AG04449 (cell line): Measurements from ENCODE around the gene RIMS1.

Source experiments
- CTCF ChIA-PET: fragments of 350-600 bp; formaldehyde crosslinking; extraction: SDS; loops from one replicate; lab custom pipeline; 2021; ENCODE audit warnings: antibody characterized with exemption; lab: Yijun Ruan, JAX
- POLR2A ChIA-PET: fragments of 400-600, 350-600 bp; formaldehyde crosslinking; extraction: SDS; loops from one replicate; lab custom pipeline; 2020; ENCODE audit warnings: antibody characterized with exemption, inconsistent platforms; lab: Yijun Ruan, JAX
- DNase-seq: peaks from one replicate; pipeline ENCODE4 v3.0.0-alpha.2; 2010; ENCODE audit warnings: low read depth, low spot score
- H3K4me3 ChIP-seq: 2 replicates; pipeline ENCODE4 v1.5.1; 2011; ENCODE audit warnings: low read depth, mild to moderate bottlenecking, control low read depth, low read length
- CTCF ChIP-seq: IDR thresholded peaks from one replicate; pipeline ENCODE4 v1.5.1; 2011; ENCODE audit warnings: mild to moderate bottlenecking, moderate library complexity, low read length, control low read depth, inconsistent platforms; ENCODE audit not compliant: insufficient read depth; ENCODE audit errors: missing control alignments

RIMS1 gene

GRCh38 chr6:71906813-71907212 lies 20.5 kb downstream of the RIMS1 start:
- POLR2A ChIA-PET: no interaction called here
- TF ChIP-seq CTCF: no peak
- no peak overlapping the region for H3K4me3 ChIP-seq
- DNase-seq: no peak
- CTCF ChIA-PET: no interaction called here

DNA sequence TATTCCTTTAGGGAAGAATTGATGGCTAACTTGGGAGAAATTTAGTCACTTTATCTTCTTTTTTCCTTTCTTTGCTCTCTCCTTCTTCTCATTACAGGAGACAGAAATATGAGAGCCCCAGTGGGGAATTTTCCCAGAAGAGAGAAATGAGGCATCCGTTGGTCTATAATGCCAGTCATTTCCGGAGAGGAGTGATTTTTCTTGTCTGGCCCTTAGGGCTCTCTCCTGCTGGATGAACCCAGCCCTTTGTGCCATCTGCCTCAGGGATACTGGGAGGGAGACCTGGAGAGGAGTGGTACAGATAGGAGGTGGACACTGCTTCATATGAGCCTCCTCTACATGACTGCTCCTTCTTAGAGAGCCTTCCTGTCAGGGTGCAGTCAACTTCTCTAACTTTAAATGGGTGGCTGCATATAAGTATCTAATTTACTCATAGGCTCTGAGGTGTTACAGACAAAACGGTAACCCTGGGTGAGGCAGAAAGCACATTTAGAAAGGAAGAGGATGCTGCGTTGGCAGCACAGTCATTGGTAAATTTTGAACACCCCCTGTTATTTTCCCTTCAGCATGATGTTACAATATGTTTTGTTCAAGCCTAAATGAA lies 21.9 kb downstream of the RIMS1 start:
- H3K4me3 ChIP-seq: no peak overlapping the region
- no peak for TF ChIP-seq CTCF
- ChIA-PET POLR2A (no interaction called here), CTCF (no interaction called here)
- DNase-seq: no peak

DNA sequence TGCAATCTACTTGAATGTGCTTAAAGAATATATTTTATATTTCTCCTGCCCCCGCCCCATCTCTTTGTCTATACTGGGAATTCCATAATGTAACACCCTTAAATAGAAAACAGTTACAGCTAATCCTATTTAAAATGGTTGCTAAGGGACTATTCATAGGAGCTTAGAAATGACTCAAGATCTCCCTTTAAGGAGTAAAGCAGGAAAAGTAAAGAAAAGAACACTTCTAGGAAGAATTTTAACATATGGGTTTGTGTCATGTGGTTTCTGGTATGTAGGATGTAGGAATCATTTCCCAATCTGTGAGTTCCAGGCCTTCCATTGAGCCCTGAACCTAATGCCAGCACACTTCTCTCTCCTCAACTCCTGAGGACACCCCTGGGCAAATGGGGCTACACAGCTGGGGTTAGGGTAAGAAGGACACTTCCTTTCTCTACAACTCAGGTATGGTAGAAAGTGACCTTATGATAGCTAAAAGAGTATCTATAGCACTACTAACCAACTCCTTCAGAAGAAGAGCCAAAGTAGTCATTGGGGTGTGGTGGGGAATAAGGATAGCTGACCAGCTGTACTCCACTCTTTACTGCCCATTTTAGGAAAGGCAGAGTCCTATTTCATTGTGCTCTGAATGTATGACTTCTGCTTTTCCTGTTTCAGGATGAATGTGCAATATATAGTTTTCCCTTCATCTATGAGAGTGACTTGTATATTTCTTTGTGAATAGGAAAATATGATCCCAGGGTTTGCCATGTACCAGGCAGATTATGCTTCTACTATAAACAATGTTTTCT lies 27.3 kb downstream of the RIMS1 start:
- no peak for TF ChIP-seq CTCF
- ChIA-PET CTCF (interaction anchor here (1.4 kb wide), 1 partner anchor 27 kb away, joined by 3 read pairs; the partner anchor contains the start of gene RIMS1), POLR2A (no interaction called here)
- no peak overlapping the region for H3K4me3 ChIP-seq
- no peak for DNase-seq

- no peak for DNase-seq
- POLR2A ChIA-PET: no interaction called here
- H3K4me3 ChIP-seq: no peak overlapping the region
- CTCF ChIA-PET: no interaction called here
- TF ChIP-seq CTCF: no peak
These were observed 42.7 kb downstream of the RIMS1 start for GRCh38 chr6:71929047-71929446.

DNA sequence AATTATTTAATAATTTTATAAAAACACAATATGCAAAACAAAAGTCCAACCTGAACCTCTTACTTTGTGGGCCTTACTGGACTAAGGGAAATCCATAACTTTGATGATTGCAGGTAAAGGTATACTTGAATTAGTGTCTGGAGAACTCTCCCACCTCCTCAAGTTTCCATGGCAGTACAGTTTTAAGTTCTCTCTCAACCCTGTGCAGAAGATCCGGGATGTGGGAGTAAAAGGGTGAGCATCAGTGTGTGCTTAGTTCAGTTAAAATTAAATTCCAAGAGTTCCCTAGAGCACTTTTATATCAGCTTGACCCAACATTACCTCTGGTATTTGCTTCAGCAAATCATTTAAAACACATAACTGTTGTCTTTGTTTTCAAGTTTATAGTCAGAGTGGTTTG lies 47.5 kb downstream of the RIMS1 start:
- no peak overlapping the region for H3K4me3 ChIP-seq
- DNase-seq: no peak
- ChIA-PET POLR2A (no interaction called here), CTCF (no interaction called here)
- TF ChIP-seq CTCF: no peak

DNA sequence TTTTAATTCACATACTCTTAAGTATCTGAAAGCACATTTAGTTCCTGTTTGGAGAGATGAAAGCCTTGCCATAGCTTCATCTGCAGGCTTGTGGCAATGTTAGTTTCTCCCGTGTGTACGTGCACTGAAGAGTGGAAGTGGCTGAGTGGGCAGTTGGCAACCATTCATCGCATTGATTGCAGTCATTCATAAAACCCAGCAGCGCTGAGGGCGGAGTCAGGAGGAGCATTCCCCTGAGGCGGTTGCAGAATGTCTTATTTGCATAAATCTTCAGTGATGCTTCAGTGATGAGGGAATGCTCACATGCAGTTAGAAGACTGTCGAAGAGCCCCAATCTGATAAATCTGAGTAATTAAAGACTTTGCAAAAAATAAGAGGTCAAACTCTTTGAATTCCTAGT lies 79.1 kb downstream of the RIMS1 start:
- H3K4me3 ChIP-seq: no peak overlapping the region
- ChIA-PET CTCF (no interaction called here), POLR2A (no interaction called here)
- TF ChIP-seq CTCF: no peak
- no peak for DNase-seq
